GM18861 (cell line): ENCODE results near the gene LSM14A.
"Not testable (repeated sequence)": the region's sequence is repeated elsewhere in the genome, so short reads cannot be mapped to it uniquely, and the experiment has no call there.

Experiments
- ATAC-seq: cut with Tn5 transposase; IDR thresholded peaks from one replicate; pipeline ENCODE4 v1.9.1; 2021; ENCODE audit not compliant: unreplicated experiment

LSM14A gene

GRCh38 chr19:34226036-34226435, 53.7 kb downstream of the LSM14A start:
- ATAC-seq = no peak

- no peak for ATAC-seq
Measured at GRCh38 chr19:34228347-34228746, 56.0 kb downstream of the LSM14A start.

GRCh38 chr19:34228762-34229161, 56.5 kb downstream of the LSM14A start:
- ATAC-seq = no peak

- ATAC-seq = no peak
Measured at GRCh38 chr19:34229721-34230120, 57.4 kb downstream of the LSM14A start.

- no peak for ATAC-seq
Measured at GRCh38 chr19:34230820-34231219, 58.5 kb downstream of the LSM14A start.

GRCh38 chr19:34231439-34231838, 59.1 kb downstream of the LSM14A start:
- ATAC-seq = no peak

GRCh38 chr19:34232566-34233481, 60.5 kb downstream of the LSM14A start:
- peak; percentile 61 for ATAC-seq

GRCh38 chr19:34235425-34235940, 63.2 kb downstream of the LSM14A start:
- no peak for ATAC-seq

- no peak for ATAC-seq
Measured at GRCh38 chr19:34236035-34236987, 64.0 kb downstream of the LSM14A start.

GRCh38 chr19:34237283-34237682, 65.0 kb downstream of the LSM14A start:
- ATAC-seq = no peak

- ATAC-seq = no peak
Measured at GRCh38 chr19:34237939-34238338, 65.6 kb downstream of the LSM14A start.

- no peak for ATAC-seq
Measured at GRCh38 chr19:34241513-34242337, 69.4 kb downstream of the LSM14A start.

GRCh38 chr19:34243138-34243875, 71.0 kb downstream of the LSM14A start:
- not testable (repeated sequence) for ATAC-seq

- no peak for ATAC-seq
Measured at GRCh38 chr19:34243876-34244578, 71.7 kb downstream of the LSM14A start.

- ATAC-seq = no peak
Measured at GRCh38 chr19:34244611-34245299, 72.5 kb downstream of the LSM14A start.

GRCh38 chr19:34246340-34246739, 74.0 kb downstream of the LSM14A start:
- ATAC-seq = no peak

- no peak for ATAC-seq
Measured at GRCh38 chr19:34248941-34249340, 76.6 kb downstream of the LSM14A start.

GRCh38 chr19:34253167-34253566, 80.9 kb downstream of the LSM14A start:
- not testable (repeated sequence) for ATAC-seq

GRCh38 chr19:34253681-34254045, 81.4 kb downstream of the LSM14A start:
- not testable (repeated sequence) for ATAC-seq
